ENCODE measurements around the gene AHCTF1. TPM values are rescaled to one million over a fixed set of nuclear protein-coding genes. Genes with fewer than 3 reads are reported as not detected.

AHCTF1 gene
- total RNA-seq, 1 donor from 2014 or later: 39.1 TPM

- DNase-seq (ENCODE audit: low read depth): no peak
These were observed 133.6 kb downstream of the AHCTF1 start for GRCh38 chr1:246798107-246798506.

DNA sequence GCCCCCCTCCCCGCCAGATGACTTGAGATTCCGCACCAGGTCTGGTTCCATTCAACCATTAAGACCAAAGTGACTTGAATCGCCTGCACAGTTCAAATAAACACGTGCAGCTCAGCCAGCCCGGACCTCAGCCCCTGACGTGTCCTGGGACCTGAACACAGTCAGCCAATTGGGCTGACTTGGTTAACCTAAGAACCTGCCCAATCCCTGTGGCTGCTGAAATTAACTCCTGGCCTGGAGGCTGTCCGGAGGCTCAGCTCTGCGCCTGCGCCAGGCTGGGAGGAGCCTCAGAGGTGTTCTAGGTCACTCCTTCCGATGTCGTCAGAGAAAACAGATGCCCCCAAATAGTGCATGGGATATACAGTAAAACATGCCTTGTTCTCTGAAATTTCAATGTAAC, 134.2 kb downstream of the AHCTF1 start:
- no peak for DNase-seq (ENCODE audit: low read depth)

GRCh38 chr1:246797157-246797556, 134.6 kb downstream of the AHCTF1 start:
- DNase-seq (ENCODE audit: low read depth): no peak

DNA sequence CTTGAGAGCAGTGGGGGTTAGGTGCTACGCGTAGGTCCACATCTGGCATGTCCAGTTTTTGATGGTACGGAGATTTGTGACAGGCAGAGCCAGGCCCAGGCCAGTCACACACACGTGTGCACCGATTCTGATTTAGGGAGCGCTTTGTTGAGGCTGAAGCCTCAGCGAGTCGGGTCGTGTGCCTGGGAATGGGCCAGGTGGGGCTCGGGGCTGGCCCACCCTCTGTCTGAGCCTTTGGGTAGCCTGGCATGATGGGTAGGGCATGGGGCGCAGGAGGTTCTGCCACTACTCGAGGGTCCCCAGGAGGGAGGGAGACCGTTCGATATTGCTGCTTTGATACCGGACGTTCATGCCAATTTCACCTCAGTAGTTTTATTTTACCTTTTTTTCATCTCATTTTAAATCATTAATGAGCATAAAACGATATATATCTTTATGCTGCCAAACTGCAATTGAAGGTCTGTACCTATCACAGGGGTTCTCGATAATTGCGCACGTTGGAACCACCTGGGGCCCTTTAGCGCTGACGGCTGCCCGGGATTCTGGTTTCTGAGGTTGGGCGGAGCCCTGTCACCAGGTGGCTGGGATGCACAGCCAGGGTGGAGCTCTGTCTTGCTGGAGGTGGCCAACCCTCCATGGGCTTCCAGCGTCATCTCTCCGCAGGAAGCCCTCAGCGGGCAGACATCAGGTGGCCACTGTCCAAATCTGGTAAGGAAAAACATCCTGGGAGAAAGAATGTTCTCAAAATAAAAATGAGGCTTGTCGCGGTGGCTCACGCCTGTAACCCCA, 135.6 kb downstream of the AHCTF1 start:
- no peak for DNase-seq (ENCODE audit: low read depth)

GRCh38 chr1:246794828-246795671, 136.7 kb downstream of the AHCTF1 start:
- DNase-seq (ENCODE audit: low read depth): no peak

GRCh38 chr1:246794048-246794827, 137.5 kb downstream of the AHCTF1 start:
- no peak for DNase-seq (ENCODE audit: low read depth)

GRCh38 chr1:246793356-246793896, 138.3 kb downstream of the AHCTF1 start:
- DNase-seq (ENCODE audit: low read depth): no peak

DNA sequence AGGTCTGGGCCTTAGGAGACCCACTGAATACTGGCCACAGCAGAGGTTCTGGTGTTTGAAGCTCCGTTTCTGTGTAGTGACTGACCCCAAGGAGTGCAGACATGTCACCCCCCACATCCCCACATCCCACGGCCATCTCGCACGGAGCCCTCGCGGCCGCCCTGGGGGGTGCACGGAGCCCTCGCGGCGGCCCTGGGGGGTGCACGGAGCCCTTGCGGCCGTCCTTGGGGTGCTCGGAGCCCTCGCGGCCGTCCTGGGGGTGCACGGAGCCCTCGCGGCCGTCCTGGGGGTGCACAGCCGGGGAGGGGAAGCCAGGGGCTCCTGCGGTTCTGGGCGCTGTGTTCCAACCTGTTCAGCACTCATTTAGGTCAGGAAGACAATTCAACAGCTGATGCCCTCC, 139.1 kb downstream of the AHCTF1 start:
- no peak for DNase-seq (ENCODE audit: low read depth)

- no peak for DNase-seq (ENCODE audit: low read depth)
These were observed 140.3 kb downstream of the AHCTF1 start for GRCh38 chr1:246791303-246791918.

GRCh38 chr1:246790833-246791232, 140.9 kb downstream of the AHCTF1 start:
- no peak for DNase-seq (ENCODE audit: low read depth)

DNA sequence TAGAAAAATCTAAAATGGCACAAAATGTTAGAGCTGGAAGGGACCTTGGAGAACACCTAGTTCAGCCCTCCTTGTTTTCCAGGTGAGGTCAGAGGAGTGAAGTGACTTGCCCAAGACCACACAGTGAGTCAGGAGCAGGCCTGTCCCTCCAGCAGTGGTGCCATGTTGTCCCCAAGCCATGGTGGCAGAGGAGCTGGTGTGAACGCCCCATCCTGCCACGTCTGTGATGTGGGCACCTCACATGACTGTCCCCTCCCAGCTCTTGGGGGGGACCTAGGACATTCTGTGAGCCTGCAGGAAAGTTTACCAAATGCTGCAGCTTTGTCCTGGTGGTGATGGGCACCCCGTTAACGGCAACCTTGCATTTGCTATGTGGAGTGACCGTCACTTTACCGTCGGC, 141.4 kb downstream of the AHCTF1 start:
- DNase-seq (ENCODE audit: low read depth): no peak

- no peak for DNase-seq (ENCODE audit: low read depth)
These were observed 142.1 kb downstream of the AHCTF1 start for GRCh38 chr1:246789454-246790339.

Other genes with a start within 250 kb of the AHCTF1 start
- gene SCCPDH, start 207.5 kb downstream of the AHCTF1 start, total RNA-seq: 76.4 and 92.5 TPM in 2 replicates
- gene ZNF695, start 76.1 kb upstream of the AHCTF1 start, total RNA-seq: 1.5 and 3.0 TPM in 2 replicates
- 5.8 and 8.3 TPM in 2 replicates for gene ZNF670, start 146.9 kb upstream of the AHCTF1 start, total RNA-seq
- gene ZNF669, start 172.4 kb upstream of the AHCTF1 start, total RNA-seq: 14.0 and 18.6 TPM in 2 replicates
- gene ZNF124, start 240.1 kb upstream of the AHCTF1 start, total RNA-seq: 79.2 and 110 TPM in 2 replicates